Glomerular endothelial cell (primary cell): Measurements from ENCODE around the gene TBC1D12. TPM values are rescaled to one million over a fixed set of nuclear protein-coding genes. Genes with fewer than 3 reads are reported as not detected.
"Not testable (repeated sequence)": the region's sequence is repeated elsewhere in the genome, so short reads cannot be mapped to it uniquely, and the experiment has no call there.

Source experiments
- DNase-seq: peaks from one replicate; pipeline ENCODE4 v3.0.0-alpha.2; 2011; ENCODE audit warnings: low read depth, low spot score; ENCODE audit errors: extremely low read depth
- total RNA-seq: library from RNA; depleted of rRNA; stranded (reverse); fragments of >200 nt; gene quantifications from 2 replicates; pipeline ENCODE4 v1.2.3, GENCODE V29; 2015

The TBC1D12 gene
- total RNA-seq, 1 donor from 2014 or later = 12.9 TPM

DNA sequence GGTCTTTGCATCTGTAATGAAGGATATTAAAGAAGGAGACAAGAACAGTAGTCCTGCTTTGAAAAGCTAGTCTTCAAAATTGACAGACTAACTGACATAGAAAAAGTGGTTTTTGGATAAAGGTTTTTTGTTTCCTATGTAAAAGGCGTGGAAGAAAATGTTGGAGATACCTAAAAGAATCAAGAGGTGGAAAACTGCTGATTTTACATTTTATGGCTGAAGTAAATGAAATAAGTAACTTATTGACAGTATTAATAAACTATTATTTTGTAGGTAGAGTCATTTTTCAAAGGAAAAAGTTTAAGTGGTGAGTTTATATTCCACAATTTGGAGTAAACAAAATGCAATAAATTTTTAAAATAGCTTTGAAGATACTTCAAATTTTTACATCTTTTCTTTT lies 130.7 kb downstream of the TBC1D12 start:
- no peak for DNase-seq

GRCh38 chr10:94542282-94542681 lies 139.9 kb downstream of the TBC1D12 start:
- DNase-seq = not testable (repeated sequence)

DNA sequence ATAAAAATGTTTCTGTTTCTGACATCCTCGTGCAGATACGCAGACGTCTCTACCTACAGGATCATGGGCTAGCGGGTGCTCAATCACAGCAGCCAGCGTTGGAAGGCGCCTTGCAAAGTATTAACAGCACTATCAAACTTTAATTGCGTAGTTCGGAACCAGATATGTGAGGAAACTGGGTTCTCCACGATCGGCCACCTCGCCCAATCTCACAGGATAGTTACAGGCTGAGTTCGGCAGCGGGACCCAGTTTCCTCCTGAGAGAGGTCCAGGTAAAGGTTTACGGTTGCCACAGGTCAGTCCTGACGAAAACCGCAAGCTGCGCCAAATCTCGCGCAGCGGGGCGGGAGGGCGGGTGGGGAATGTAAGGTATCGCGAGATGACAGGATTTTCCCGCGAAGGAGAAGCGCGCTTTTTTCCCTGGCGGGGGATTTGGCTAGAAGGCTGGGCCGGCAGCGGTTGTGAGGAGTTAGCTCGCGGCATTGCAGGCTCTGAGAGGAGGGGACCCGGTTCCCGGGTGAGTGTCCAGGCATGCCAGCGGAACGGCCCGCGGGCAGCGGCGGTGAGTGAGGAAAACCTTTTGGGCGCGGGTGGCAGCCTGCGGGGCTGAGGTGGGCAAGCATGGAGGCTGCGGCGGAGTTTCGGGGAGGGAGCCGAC lies 143.2 kb downstream of the TBC1D12 start, which contains the start of gene HELLS:
Gene HELLS, plus strand, starts transcription at position 398 of the 658 bp plus-strand sequence. Its CDS starts 134 bp downstream, at position 532.
- DNase-seq = peak; percentile 45

- DNase-seq = peak; percentile 9
Measured at GRCh38 chr10:94546049-94546900, 143.9 kb downstream of the TBC1D12 start.

- DNase-seq = no peak
Measured at GRCh38 chr10:94546901-94547185, 144.5 kb downstream of the TBC1D12 start.

DNA sequence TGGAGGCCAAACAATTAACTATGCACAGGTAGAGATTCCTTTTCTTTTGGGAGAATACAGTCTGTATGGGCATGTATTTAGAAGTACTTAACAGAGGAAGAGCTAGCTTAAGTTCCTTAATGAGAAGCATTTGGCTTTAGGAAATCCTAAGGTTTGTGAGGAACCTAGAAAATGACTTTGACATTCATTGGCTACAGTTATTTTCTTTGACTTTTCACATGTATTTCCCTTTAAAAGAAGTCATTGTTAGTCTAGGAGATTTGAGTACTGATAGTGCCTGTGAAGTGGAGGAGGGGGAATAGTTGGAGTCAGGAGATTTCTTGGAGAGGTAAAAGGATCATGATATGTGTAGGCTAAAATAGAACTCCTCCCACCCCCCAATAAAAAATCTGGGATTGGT lies 146.9 kb downstream of the TBC1D12 start:
- DNase-seq = no peak

- DNase-seq = not testable (repeated sequence)
Measured at GRCh38 chr10:94567714-94568307, 165.5 kb downstream of the TBC1D12 start.

GRCh38 chr10:94571081-94571480 lies 168.7 kb downstream of the TBC1D12 start:
- no peak for DNase-seq

- DNase-seq = no peak
Measured at GRCh38 chr10:94571528-94571927, 169.2 kb downstream of the TBC1D12 start.

- no peak for DNase-seq
Measured at GRCh38 chr10:94578790-94579189, 176.4 kb downstream of the TBC1D12 start.

DNA sequence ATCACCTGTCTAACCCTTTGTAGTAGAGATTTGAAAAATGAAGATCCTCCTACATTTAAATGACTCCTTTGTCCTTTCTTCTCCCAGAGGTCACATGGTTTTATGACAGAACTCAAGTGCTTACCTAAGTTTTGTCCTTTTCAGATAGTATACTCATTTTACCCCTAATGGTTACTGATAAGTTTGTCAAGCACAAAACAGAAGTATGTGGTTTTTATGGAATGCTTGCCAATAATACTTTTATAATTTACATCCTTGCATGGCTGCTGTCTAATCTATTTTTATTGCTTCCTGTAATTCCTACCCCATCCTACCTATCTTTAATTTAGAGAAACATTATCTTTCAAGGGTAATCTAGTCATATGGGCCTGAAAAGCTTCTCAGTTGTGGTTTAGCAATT lies 180.8 kb downstream of the TBC1D12 start:
- no peak for DNase-seq

Other genes starting within 250 kb of the TBC1D12 start
- gene NOC3L, start 39.6 kb upstream of the TBC1D12 start, total RNA-seq = 11.0 and 14.9 TPM in 2 replicates
- 8.3 and 27.0 TPM in 2 replicates for gene HELLS, start 143.2 kb downstream of the TBC1D12 start, total RNA-seq